ENCODE results near the gene SYN1.

The SYN1 gene

DNA sequence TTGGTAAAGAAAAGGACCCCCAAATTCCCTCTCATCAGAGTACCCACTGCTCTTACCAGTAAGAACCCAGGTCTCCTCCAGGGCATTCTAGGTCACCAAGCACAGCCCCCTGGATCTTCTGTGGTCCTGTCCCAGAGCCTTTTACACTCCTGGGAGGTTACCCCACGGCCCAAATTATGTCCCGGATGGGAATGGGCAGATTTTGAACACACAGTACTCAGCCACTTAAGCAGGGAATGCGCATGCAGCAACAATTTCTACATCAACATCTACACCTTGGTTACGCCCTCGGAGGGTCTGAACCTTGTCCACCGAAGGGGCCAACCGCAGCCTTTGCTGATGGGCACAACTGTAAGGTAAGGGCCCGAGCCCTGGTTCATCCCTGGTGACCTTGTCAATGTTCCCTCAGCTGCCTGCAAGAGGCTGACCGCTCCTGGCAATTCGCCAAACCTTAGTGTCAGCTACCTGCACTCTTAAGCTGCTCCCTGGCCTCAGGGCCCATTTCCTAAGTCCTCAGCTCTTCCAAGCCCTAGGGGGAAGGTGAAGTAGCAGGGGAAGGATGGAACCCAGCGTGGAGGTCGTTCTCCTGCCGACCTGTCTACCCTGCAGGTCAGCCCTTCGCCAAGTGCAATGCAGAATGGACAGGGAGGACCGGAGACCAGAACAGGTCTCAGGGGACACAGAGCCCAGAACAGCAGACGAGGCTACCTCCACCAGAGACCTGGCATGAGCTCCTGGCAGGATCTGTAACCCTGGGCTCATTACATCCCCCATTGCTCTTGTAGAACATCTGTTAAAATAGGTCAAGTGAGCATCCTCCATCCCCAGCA lies 31.5 kb downstream of the SYN1 start:
- Histone ChIP-seq H3K18ac (ENCODE audit: low read length) (no peak overlapping the region), H3K56ac (ENCODE audit: low read length) (no peak overlapping the region), H2BK5ac (ENCODE audit: low read length) (no peak overlapping the region), H3K4me3 (ENCODE audit: low read length) (no peak overlapping the region), H3K23ac (ENCODE audit: low read length) (no peak overlapping the region), H2BK15ac (replicated peaks; ENCODE audit: low read depth) (no peak overlapping the region), H3K79me2 (ENCODE audit: control insufficient read depth, insufficient read depth, low read length) (no peaks in the 10 kb centered on the region), H3K79me1 (ENCODE audit: low read length) (no peaks in the 10 kb centered on the region), H4K5ac (ENCODE audit: low read length) (no peak overlapping the region), H3K9ac (ENCODE audit: low read length) (no peak overlapping the region), H3K4me2 (ENCODE audit: low read length) (no peak overlapping the region), H3K4ac (ENCODE audit: low read depth, low read length) (no peak overlapping the region), H2BK120ac (ENCODE audit: low read depth, low read length) (no peak overlapping the region), H3K27ac (ENCODE audit: low read depth, low read length) (no peak overlapping the region), H4K8ac (ENCODE audit: low read depth, low read length) (no peak overlapping the region), H3K36me3 (ENCODE audit: control insufficient read depth, insufficient read depth, low read length) (no peaks in the 10 kb centered on the region), H3K4me1 (ENCODE audit: control insufficient read depth, low read depth, low read length) (no peaks in the 10 kb centered on the region), H3K27me3 (ENCODE audit: insufficient read depth, low read length, poor library complexity) (no peaks in the 10 kb centered on the region), H2AK5ac (ENCODE audit: low read length) (no peak overlapping the region)
- no CpG with 5 or more reads among the region's 16 CpGs for WGBS (ENCODE audit: extremely low coverage, insufficient coverage, low lambda C conversion rate)
- no peak for DNase-seq

DNA sequence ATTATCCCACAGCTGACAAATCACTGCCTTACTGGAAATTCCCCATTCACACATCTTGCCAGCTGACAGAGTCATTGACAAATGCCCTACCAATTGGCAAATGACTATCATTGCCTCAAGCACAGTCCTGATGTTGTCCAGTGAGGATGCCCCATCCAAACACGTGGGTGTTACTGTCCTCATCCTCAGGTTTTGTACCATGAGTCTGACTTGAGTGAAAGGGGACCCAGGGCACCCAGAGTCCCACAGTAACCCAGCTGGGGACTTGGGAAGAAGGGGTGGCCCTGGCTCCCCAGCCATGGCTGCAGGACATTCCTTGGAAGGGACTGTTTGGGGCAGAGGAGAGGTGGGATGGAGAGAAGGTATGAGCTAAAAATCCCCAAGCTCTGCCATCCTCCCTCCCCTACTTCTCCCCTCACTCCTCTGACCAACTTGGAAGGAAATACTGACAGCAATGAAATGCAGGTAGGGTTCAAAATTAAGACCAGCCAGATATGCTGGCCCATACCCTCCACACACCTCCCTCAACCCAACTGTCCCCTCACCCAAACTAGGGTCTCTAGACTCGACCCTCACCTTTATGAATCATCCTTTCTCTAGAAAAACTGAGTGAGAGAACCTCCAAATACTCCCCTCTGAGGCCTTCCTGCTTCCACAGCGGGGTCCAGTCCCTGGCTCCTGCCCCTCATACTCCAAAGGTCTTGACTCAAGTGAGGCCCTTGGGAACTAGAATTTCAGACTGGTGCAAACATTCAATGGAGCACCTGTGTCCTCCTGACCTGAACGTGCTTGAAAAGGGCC lies 32.4 kb downstream of the SYN1 start:
- no peak overlapping the region for H3K56ac ChIP-seq (ENCODE audit: low read length)
- H2BK15ac ChIP-seq (replicated peaks; ENCODE audit: low read depth) = no peak overlapping the region
- no peak overlapping the region for H3K4me2 ChIP-seq (ENCODE audit: low read length)
- H3K4me1 ChIP-seq (ENCODE audit: control insufficient read depth, low read depth, low read length) = no peaks in the 10 kb centered on the region
- H3K36me3 ChIP-seq (ENCODE audit: control insufficient read depth, insufficient read depth, low read length) = no peaks in the 10 kb centered on the region
- H3K9ac ChIP-seq (ENCODE audit: low read length) = no peak overlapping the region
- no peaks in the 10 kb centered on the region for H3K79me1 ChIP-seq (ENCODE audit: low read length)
- H4K5ac ChIP-seq (ENCODE audit: low read length) = no peak overlapping the region
- no peak overlapping the region for H3K23ac ChIP-seq (ENCODE audit: low read length)
- no peak overlapping the region for H3K4me3 ChIP-seq (ENCODE audit: low read length)
- H2BK5ac ChIP-seq (ENCODE audit: low read length) = no peak overlapping the region
- H2BK120ac ChIP-seq (ENCODE audit: low read depth, low read length) = no peak overlapping the region
- DNase-seq = no peak
- no peak overlapping the region for H2AK5ac ChIP-seq (ENCODE audit: low read length)
- no peak overlapping the region for H4K8ac ChIP-seq (ENCODE audit: low read depth, low read length)
- no peak overlapping the region for H3K4ac ChIP-seq (ENCODE audit: low read depth, low read length)
- no CpG with 5 or more reads among the region's 4 CpGs for WGBS (ENCODE audit: extremely low coverage, insufficient coverage, low lambda C conversion rate)
- no peak overlapping the region for H3K27ac ChIP-seq (ENCODE audit: low read depth, low read length)
- no peaks in the 10 kb centered on the region for H3K79me2 ChIP-seq (ENCODE audit: control insufficient read depth, insufficient read depth, low read length)
- H3K27me3 ChIP-seq (ENCODE audit: insufficient read depth, low read length, poor library complexity) = no peaks in the 10 kb centered on the region
- no peak overlapping the region for H3K18ac ChIP-seq (ENCODE audit: low read length)

DNA sequence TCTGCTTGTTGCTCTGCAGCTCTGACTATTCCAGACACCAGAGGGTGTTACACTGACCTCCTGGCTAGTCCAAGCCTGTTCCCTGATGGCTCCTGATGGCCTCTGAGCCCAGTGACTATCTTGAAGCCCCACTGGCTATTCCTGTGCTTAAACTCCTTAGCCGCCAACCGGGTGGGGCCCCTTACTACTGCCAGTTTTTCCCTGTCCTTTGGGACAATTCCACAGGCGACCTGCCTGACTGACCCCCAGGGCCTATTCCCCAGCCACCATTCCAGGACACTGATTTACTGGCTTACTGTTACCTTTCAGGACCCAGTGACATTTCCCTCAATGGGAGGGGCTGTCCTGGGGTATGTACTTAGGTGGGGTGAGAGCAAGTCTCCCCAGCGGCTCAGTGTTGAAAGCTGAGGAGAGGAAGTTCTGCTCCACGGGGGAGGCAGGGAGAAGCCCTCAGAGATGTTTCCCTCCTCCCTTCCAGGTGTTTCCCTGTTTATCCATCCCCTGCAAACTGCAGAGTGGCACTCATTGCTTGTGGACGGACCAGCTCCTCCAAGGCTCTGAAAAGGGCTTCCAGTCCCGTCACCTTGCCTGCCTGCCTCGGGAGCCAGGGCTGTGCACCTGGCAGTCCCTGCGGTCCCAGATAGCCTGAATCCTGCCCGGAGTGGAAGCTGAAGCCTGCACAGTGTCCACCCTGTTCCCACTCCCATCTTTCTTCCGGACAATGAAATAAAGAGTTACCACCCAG lies 33.4 kb downstream of the SYN1 start:
- WGBS (ENCODE audit: extremely low coverage, insufficient coverage, low lambda C conversion rate) = no CpG with 5 or more reads among the region's 11 CpGs
- DNase-seq = no peak

DNA sequence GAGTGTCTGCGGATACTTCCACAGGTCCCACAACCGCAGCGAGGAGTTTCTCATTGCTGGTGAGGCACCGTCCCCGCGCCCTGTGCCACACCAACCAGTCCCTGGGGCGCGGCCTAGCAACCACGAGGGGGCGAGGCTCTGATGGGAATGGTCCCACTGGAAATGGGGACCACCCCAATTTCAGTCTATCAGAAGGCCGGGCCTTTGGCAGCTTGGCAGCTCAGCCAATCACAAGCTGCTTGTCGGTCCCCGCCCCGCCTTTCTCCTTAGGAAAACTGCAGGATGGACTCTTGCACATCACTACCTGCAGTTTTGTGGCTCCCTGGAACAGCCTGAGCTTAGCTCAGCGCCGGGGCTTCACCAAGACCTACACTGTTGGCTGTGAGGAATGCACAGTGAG lies 34.4 kb downstream of the SYN1 start:
- Histone ChIP-seq H3K27me3 (ENCODE audit: insufficient read depth, low read length, poor library complexity) (no peaks in the 10 kb centered on the region), H3K4me1 (ENCODE audit: control insufficient read depth, low read depth, low read length) (no peaks in the 10 kb centered on the region), H3K79me2 (ENCODE audit: control insufficient read depth, insufficient read depth, low read length) (no peaks in the 10 kb centered on the region), H3K56ac (ENCODE audit: low read length) (no peak overlapping the region), H4K8ac (ENCODE audit: low read depth, low read length) (no peak overlapping the region), H3K4me2 (ENCODE audit: low read length) (no peak overlapping the region), H3K36me3 (ENCODE audit: control insufficient read depth, insufficient read depth, low read length) (no peaks in the 10 kb centered on the region), H2AK5ac (ENCODE audit: low read length) (no peak overlapping the region), H3K4me3 (ENCODE audit: low read length) (no peak overlapping the region), H2BK15ac (replicated peaks; ENCODE audit: low read depth) (no peak overlapping the region), H3K4ac (ENCODE audit: low read depth, low read length) (no peak overlapping the region), H3K27ac (ENCODE audit: low read depth, low read length) (no peak overlapping the region), H3K23ac (ENCODE audit: low read length) (no peak overlapping the region), H3K79me1 (ENCODE audit: low read length) (no peaks in the 10 kb centered on the region), H3K9ac (ENCODE audit: low read length) (no peak overlapping the region), H2BK5ac (ENCODE audit: low read length) (no peak overlapping the region), H3K18ac (ENCODE audit: low read length) (no peak overlapping the region), H4K5ac (ENCODE audit: low read length) (no peak overlapping the region), H2BK120ac (ENCODE audit: low read depth, low read length) (no peak overlapping the region)
- no peak for DNase-seq
- no CpG with 5 or more reads among the region's 16 CpGs for WGBS (ENCODE audit: extremely low coverage, insufficient coverage, low lambda C conversion rate)

More for the DNA sequence above, 33.4 kb downstream of the SYN1 start:
- Histone ChIP-seq H3K27me3 (ENCODE audit: insufficient read depth, low read length, poor library complexity) (no peaks in the 10 kb centered on the region), H3K4me3 (ENCODE audit: low read length) (no peak overlapping the region), H2BK15ac (replicated peaks; ENCODE audit: low read depth) (no peak overlapping the region), H3K23ac (ENCODE audit: low read length) (no peak overlapping the region), H3K9ac (ENCODE audit: low read length) (no peak overlapping the region), H3K4me1 (ENCODE audit: control insufficient read depth, low read depth, low read length) (no peaks in the 10 kb centered on the region), H3K36me3 (ENCODE audit: control insufficient read depth, insufficient read depth, low read length) (no peaks in the 10 kb centered on the region), H2BK5ac (ENCODE audit: low read length) (no peak overlapping the region), H3K4ac (ENCODE audit: low read depth, low read length) (no peak overlapping the region), H2BK120ac (ENCODE audit: low read depth, low read length) (no peak overlapping the region), H4K8ac (ENCODE audit: low read depth, low read length) (no peak overlapping the region), H3K27ac (ENCODE audit: low read depth, low read length) (no peak overlapping the region), H2AK5ac (ENCODE audit: low read length) (no peak overlapping the region), H3K18ac (ENCODE audit: low read length) (no peak overlapping the region), H3K56ac (ENCODE audit: low read length) (no peak overlapping the region), H3K79me1 (ENCODE audit: low read length) (no peaks in the 10 kb centered on the region), H3K79me2 (ENCODE audit: control insufficient read depth, insufficient read depth, low read length) (no peaks in the 10 kb centered on the region), H3K4me2 (ENCODE audit: low read length) (no peak overlapping the region), H4K5ac (ENCODE audit: low read length) (no peak overlapping the region)

DNA sequence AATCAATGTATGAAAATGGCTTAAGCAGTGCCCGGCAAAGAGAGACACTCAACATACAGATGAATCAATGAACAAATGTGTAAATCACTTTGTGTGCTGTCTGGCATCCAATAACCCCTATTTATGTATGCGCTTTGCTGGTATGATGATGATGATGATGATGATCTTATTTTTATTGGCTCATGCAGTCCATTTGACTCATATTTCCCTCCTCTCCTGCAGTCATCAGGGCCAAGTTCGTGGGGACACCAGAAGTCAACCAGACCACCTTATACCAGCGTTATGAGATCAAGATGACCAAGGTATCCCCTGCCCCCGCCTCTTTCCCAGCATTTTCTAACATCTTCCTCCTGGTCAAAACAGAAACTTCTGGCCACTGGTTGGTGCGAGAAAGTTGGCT lies 34.9 kb downstream of the SYN1 start:
- Histone ChIP-seq H3K4me3 (ENCODE audit: low read length) (no peak overlapping the region), H2AK5ac (ENCODE audit: low read length) (no peak overlapping the region), H3K56ac (ENCODE audit: low read length) (no peak overlapping the region), H3K18ac (ENCODE audit: low read length) (no peak overlapping the region), H4K5ac (ENCODE audit: low read length) (no peak overlapping the region), H3K4me1 (ENCODE audit: control insufficient read depth, low read depth, low read length) (no peaks in the 10 kb centered on the region), H3K36me3 (ENCODE audit: control insufficient read depth, insufficient read depth, low read length) (no peaks in the 10 kb centered on the region), H3K27me3 (ENCODE audit: insufficient read depth, low read length, poor library complexity) (no peaks in the 10 kb centered on the region), H2BK5ac (ENCODE audit: low read length) (no peak overlapping the region), H3K23ac (ENCODE audit: low read length) (no peak overlapping the region), H3K79me1 (ENCODE audit: low read length) (no peaks in the 10 kb centered on the region), H4K8ac (ENCODE audit: low read depth, low read length) (no peak overlapping the region), H3K27ac (ENCODE audit: low read depth, low read length) (no peak overlapping the region), H3K79me2 (ENCODE audit: control insufficient read depth, insufficient read depth, low read length) (no peaks in the 10 kb centered on the region), H3K4ac (ENCODE audit: low read depth, low read length) (no peak overlapping the region), H3K4me2 (ENCODE audit: low read length) (no peak overlapping the region), H3K9ac (ENCODE audit: low read length) (no peak overlapping the region), H2BK120ac (ENCODE audit: low read depth, low read length) (no peak overlapping the region), H2BK15ac (replicated peaks; ENCODE audit: low read depth) (no peak overlapping the region)
- no CpG with 5 or more reads among the region's 6 CpGs for WGBS (ENCODE audit: extremely low coverage, insufficient coverage, low lambda C conversion rate)
- no peak for DNase-seq

All from mesendoderm (in vitro differentiated cells).